Measurements from ENCODE around the gene HPCAL1.
A peak's percentile ranks its signal among the peaks of the same experiment; 100 is the strongest.

Gene HPCAL1

DNA sequence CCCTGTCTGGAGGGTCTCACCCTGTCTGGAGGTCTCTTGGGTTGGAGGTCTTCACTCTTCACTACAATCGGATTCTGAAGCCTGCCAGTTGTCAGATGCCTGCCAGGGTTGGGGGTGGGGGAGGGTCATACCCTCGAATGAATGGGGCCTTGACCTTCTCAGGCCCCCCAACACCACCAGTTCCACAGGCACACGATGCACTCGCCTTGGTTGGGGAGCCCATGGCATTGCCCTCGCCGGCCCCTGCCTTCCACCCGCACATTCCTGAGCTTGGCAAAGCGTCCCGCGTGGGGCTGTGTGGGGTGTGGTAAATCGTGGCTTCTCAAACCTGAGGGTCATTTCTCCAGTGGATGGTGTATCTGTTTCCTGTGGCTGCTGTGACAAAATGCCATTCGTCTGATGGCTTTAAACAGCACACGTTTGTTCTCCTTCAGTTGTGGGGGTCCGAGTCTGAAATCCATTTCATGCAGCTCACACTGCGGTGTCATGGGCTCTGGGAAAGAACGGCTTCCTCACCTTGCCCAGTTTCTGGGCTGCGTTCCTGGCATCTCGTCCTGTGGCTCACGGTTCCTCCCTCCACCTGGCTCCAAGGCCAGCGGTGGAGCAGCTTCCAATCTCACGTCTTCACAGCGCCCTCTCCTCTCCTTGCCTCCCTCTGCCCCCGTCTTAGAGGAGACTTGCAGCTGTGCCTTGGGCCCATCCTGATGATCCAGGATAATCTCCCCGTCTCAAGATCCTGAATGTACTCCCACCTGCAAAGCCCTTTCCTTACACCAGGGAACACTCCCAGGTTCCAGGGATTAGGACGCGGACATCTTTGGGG lies 38.0 kb upstream of the HPCAL1 start:
- no peak overlapping the region for H3K4me3 Mint-ChIP-seq
- H3K4me1 Mint-ChIP-seq, result no peaks in the 10 kb centered on the region
- H3K36me3 Mint-ChIP-seq, result no peaks in the 10 kb centered on the region
- DNase-seq, result no peak
- no peak overlapping the region for H3K27ac Mint-ChIP-seq
- no peaks in the 10 kb centered on the region for H3K27me3 Mint-ChIP-seq
- ATAC-seq (replicated peaks), result no peak
- no peaks in the 10 kb centered on the region for H3K9me3 Mint-ChIP-seq

DNA sequence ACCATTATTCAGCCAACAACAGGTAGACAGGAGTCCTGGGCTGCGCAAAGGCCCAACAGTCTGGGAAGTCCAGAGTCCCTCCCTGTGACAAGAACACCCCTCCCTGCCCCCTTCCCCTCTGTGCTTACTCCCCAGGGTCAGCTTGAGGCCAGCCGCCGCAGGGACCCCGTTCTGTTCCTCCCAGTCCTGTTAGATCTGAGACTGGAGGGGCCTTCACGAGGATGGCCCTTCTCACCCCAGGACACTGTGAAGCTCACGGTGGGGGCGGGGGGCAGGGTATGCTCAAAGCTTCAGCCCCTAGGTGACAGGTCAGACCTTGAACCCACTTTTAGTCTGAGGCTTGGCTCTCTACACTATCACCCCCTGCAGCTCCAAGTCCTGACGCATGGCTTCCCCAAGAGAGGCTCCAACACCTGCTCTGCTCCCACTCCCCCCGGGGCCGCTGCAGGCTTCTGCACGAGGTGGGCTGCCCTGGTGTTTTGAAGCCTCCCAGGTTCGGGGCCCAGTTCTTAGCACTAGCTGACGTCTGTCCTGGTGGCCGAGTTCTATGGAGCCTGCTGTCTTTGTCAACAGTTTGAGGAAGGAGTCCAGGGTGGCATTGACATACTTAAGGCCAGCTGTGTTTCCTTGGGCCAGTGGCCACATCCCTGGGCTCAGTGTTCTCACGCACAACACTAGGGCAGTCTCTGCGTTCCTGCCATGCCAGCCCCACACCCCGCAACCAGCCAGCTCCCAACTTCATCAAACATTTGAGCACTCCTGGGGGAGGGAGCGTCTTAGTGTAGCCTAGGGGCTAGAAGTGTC lies 37.2 kb upstream of the HPCAL1 start:
- H3K27me3 Mint-ChIP-seq, result no peaks in the 10 kb centered on the region
- no peaks in the 10 kb centered on the region for H3K9me3 Mint-ChIP-seq
- DNase-seq (no peak), ATAC-seq (replicated peaks) (no peak)
- peaks cover 2 to 3% of the 10 kb centered on the region in 2 donors for H3K4me1 Mint-ChIP-seq
- no peak overlapping the region for H3K27ac Mint-ChIP-seq
- no peaks in the 10 kb centered on the region for H3K36me3 Mint-ChIP-seq
- no peak overlapping the region for H3K4me3 Mint-ChIP-seq

DNA sequence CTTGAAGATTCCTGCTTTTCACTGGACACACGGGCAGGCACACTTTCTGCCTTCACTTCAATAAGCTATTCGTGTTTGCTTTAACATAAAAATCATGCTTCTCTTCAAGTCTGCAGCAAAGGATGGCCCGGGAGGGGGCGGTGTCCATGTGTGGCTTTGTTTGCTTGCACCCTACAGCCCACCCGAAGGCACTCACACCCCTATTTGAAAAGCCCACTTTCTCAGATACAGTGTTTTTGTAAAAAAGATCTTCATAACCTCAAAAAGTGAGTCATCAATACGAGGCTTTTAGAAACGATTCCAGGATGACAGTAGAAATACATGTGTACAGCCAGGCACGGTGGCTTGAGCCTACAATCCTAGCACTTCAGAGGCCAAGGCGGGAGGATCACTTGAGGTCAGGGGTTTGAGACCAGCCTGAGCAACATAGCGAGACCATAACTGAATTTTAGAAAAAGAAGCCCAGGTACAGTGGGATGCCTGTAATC lies 36.5 kb upstream of the HPCAL1 start:
- peak overlapping the region; percentile 47 for H3K27ac Mint-ChIP-seq
- no peaks in the 10 kb centered on the region for H3K9me3 Mint-ChIP-seq

DNA sequence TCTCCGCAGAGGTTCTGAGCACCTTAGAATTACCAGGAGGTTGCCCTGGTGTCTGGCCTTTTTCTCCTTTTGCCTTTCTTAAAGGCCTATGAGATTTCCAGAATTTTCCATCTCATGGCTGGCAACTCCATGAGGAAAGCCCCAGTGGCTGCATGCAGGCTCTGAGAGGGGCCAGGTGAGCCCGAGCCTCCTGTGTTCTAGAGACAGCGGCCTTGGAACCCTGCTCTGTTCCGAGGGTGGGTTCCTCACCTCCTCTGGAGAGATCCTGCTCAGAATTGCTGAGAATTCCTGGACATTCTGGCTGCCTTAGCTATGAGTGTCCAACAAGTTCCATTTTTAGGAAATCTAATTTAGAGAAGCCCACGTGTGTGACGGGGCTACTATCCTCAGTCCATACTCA lies 35.7 kb upstream of the HPCAL1 start:
- H3K9me3 Mint-ChIP-seq, result no peaks in the 10 kb centered on the region
- ATAC-seq (replicated peaks), result no peak
- H3K27me3 Mint-ChIP-seq, result no peaks in the 10 kb centered on the region
- no peaks in the 10 kb centered on the region for H3K36me3 Mint-ChIP-seq
- DNase-seq, result no peak
- H3K4me3 Mint-ChIP-seq, result no peak overlapping the region
- H3K27ac Mint-ChIP-seq, result no peak overlapping the region
- peaks cover 6 to 8% of the 10 kb centered on the region in 2 donors for H3K4me1 Mint-ChIP-seq

More for the DNA sequence above, 36.5 kb upstream of the HPCAL1 start:
- no peak overlapping the region for H3K4me3 Mint-ChIP-seq
- DNase-seq, result no peak
- peaks cover 6 to 8% of the 10 kb centered on the region in 2 donors for H3K4me1 Mint-ChIP-seq
- no peak for ATAC-seq (replicated peaks)
- H3K27me3 Mint-ChIP-seq, result no peaks in the 10 kb centered on the region
- H3K36me3 Mint-ChIP-seq, result no peaks in the 10 kb centered on the region

DNA sequence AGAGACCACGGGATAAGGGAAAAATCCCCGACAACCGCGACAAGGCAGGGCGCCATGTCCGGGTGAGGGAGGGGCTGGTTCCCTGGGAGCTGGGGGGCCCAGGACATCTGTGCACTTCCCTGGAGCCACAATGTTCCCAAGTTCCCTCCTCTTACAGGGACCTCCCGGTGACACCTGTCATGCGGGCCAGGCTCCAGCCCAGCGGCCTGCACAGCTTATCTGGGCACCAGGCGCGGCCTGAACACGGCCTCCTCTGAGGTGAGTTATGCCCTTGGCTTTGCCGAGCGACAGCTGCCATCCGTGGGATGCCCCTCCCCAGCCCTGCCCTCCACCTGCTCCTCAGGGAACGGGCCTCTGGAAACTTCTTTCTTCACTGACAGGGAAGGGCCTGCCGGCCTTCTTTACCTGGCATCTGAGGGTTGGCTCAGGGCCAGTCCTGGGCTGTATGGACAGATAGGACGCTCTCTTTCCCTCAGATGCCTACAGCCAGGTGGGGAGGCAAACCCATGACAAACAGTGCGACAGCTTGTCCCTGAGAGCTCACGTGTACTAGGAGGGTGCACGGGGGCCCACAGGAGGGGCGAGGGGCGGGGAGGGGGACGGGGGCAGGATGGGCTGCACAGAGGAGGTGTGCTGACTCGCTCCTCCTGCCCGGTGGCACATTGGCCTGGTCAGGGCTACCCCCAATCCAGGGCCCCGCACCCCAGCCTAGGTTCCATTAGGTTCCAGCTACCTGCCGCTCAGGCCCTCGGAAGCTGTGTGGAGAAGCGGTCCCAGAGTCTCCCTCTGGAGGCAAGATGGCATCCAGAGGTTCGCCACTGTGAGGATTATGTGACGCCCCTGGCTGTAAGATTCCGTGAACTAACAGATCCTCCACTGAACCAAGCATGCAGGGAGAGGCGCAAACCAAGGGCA lies 34.9 kb upstream of the HPCAL1 start:
- H3K27ac Mint-ChIP-seq, result no peak overlapping the region
- H3K9me3 Mint-ChIP-seq, result no peaks in the 10 kb centered on the region
- no peak overlapping the region for H3K4me3 Mint-ChIP-seq
- peaks cover 6 to 8% of the 10 kb centered on the region in 2 donors for H3K4me1 Mint-ChIP-seq
- DNase-seq (no peak), ATAC-seq (replicated peaks) (no peak)
- no peaks in the 10 kb centered on the region for H3K36me3 Mint-ChIP-seq
- H3K27me3 Mint-ChIP-seq, result no peaks in the 10 kb centered on the region

DNA sequence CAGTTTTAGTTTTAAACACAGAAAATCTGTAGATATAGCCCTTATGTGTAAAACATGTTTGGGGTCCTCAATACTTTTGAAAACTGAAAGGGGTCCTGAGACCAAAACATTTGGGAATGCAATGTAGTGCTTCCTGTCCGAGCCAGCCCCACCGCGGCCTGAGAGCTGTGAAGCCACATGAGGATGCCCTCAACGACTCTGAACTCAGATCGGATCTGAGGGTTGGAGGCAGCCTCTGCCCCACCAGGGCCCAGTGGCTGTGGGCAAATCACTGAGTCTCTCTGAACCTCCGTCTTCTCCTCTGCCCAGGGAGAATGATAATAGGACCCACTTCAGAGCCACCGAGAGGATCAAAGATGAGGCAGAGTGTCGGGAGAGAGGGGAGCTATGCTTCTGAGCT lies 33.4 kb upstream of the HPCAL1 start:
- H3K4me3 Mint-ChIP-seq, result no peak overlapping the region
- no peaks in the 10 kb centered on the region for H3K27me3 Mint-ChIP-seq
- no peaks in the 10 kb centered on the region for H3K36me3 Mint-ChIP-seq
- ATAC-seq (replicated peaks) (no peak), DNase-seq (no peak)
- peaks cover 6 to 8% of the 10 kb centered on the region in 2 donors for H3K4me1 Mint-ChIP-seq
- no peaks in the 10 kb centered on the region for H3K9me3 Mint-ChIP-seq
- H3K27ac Mint-ChIP-seq, result peak overlapping the region; percentile 51

DNA sequence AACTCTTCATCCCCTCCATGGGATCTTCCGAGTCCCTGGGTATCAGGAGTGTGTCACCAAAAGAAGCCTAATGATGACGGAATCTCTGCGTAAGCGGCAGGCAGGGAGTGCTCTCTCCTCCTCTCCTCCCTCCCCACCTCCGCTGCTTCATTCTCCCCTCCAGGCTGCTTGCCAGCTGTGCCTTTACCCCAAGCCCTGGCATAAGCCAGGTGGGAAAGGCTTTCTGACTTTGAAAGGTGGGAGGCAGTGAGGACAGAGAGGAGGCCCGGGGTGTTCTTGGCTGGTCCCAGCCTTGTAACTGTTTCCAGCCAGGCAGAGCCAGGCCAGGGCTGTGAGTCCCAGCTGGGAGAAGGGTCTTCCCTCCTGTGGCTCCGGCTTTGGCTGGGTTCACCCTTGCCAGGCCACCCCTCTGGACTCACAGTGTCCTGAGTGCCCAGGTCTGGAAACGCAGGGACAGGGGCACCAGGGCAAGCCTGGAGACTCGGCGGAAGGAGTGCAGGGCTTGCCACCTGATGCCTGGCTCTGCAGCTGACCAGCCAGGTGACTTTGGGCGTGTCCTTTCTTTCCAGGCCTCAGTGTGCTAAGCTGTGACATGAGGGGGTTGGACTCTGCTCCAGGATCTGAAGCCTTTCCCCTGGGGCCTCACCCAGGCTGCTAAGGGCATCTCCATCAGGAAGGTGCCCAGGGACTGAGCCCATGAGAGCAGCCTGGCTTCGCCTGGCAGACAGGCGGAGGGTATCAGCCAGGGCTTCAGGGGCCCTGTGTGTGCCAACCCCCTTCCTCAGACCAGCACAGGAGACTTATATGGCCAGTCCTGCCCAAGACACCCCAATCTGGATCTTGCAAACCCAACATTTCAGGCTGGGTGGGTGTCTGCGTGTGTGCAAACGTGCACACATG lies 32.7 kb upstream of the HPCAL1 start:
- Mint-ChIP-seq H3K4me3 (no peak overlapping the region), H3K27ac (no peak overlapping the region), H3K4me1 (peaks cover 6 to 8% of the 10 kb centered on the region in 2 donors)

DNA sequence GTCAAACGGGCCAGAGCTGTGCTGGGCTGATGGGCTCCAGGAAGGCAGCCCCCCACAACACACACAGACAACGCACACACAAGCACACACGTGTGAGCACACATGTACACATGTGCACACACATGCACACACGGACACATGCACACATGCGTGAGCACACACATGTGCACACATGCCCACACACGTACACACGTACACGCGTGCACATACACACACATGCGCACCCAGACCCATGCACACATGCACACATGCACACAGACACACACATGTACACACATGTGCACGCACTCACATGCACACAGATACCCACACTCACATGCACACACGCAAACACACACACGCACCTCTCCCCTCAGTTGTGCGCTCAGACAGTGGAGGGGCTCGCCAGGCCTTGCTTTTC lies 31.2 kb upstream of the HPCAL1 start:
- DNase-seq (no peak), ATAC-seq (replicated peaks) (no peak)
- Mint-ChIP-seq H3K36me3 (no peaks in the 10 kb centered on the region), H3K27me3 (peaks cover 4% of the 10 kb centered on the region in 2 donors), H3K4me1 (peaks cover 6 to 8% of the 10 kb centered on the region in 2 donors), H3K27ac (no peak overlapping the region), H3K9me3 (no peaks in the 10 kb centered on the region), H3K4me3 (no peak overlapping the region)

More for the DNA sequence above, 32.7 kb upstream of the HPCAL1 start:
- H3K36me3 Mint-ChIP-seq, result no peaks in the 10 kb centered on the region
- no peaks in the 10 kb centered on the region for H3K27me3 Mint-ChIP-seq
- ATAC-seq (replicated peaks) (peak in 1 of 2 donors; percentile 7), DNase-seq (no peak)
- H3K9me3 Mint-ChIP-seq, result no peaks in the 10 kb centered on the region

DNA sequence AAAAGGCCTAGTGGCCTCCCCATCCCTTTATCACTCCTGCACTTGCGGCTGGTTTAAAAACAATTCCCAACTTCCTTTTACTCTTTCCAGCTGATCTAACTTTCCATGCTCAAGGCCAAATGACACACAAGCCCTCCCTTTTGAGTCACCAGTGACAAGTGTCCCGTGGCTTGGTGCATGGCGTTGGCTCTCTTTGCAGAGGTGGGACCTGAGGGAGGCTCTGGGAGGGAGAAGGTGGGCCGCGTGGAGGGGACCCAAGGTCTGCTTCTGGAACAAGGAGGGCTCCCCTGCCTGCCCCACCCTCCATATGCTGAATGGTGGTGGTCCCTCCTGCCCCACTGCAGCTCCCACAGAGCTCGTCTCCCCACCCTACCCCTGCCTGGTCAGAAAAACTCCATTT lies 30.8 kb upstream of the HPCAL1 start:
- no peak for ATAC-seq (replicated peaks)
- peaks cover 8 to 9% of the 10 kb centered on the region in 2 donors for H3K27me3 Mint-ChIP-seq

DNA sequence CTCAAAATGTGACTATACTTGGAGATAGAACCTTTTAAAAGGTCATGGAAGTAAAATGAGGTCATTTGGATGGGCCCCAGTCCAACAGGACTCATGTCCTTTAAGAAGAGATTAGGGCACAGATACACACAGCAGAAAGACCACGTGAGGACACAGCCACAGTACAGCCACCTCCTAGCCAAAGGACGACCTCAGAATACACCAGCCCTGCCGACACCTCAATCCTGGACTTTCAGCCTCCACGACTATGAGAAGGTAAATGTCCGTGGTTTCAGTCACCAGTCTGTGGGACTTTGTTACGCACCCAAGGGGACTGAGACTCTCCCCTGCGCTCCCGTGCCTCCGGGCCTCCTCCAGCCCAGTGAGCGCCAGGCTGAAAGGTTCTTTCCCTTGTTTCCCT lies 30.2 kb upstream of the HPCAL1 start:
- no peak overlapping the region for H3K4me3 Mint-ChIP-seq
- H3K27ac Mint-ChIP-seq, result no peak overlapping the region
- DNase-seq (no peak), ATAC-seq (replicated peaks) (no peak)
- H3K4me1 Mint-ChIP-seq, result peaks cover 6 to 8% of the 10 kb centered on the region in 2 donors
- no peaks in the 10 kb centered on the region for H3K9me3 Mint-ChIP-seq
- no peaks in the 10 kb centered on the region for H3K36me3 Mint-ChIP-seq
- peaks cover 13 to 14% of the 10 kb centered on the region in 2 donors for H3K27me3 Mint-ChIP-seq

More for the DNA sequence above, 30.8 kb upstream of the HPCAL1 start:
- DNase-seq, result no peak
- Mint-ChIP-seq H3K4me1 (peaks cover 6 to 8% of the 10 kb centered on the region in 2 donors), H3K27ac (no peak overlapping the region), H3K36me3 (no peaks in the 10 kb centered on the region), H3K9me3 (no peaks in the 10 kb centered on the region), H3K4me3 (no peak overlapping the region)

DNA sequence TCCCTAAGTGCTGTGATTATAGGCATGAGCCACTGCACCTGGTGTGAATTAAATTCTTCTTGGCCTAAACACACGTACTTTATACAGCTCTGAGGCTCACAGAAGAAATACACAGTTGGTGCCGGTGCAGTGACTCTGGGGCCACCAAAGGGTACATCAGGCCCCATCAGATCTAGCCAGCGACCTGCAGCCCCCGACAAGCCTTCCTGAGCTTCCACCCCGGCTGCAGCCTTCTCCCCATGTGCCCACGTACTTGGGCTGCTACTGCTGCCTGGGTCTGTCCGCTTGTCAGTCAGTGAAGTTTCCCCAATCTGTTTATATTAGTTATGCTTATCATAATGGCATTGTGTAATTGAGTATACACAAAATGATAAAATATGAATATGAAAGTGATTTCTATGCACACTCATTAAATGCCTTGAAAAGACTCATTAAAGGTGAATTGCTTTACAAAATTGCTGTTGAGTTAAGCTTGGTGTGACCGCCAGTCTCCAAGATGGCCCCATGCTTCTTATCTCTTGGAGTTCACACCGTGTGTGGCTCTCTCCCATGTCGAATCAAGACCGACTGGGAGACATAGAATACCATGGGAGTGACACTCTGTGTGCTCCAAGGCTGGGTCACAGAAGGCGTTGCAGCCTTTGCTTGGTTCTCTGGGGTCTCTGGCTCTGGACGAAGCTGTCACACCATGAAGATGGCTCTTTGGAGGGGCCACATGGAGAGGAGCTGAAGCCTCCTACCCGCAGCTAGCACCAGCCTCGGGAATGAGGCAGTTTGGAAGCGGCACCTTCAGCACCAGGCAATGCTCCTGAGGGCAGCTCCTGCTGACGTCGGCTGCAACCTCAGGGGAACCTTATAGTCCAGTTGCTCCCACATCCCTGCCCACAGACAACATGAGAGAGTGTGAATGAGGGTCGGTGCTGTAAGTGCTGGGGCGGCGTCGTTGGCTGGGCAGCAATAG lies 29.2 kb upstream of the HPCAL1 start:
- H3K4me1 Mint-ChIP-seq, result peaks cover 8% of the 10 kb centered on the region in 2 donors
- ATAC-seq (replicated peaks), result no peak
- no peaks in the 10 kb centered on the region for H3K36me3 Mint-ChIP-seq

DNA sequence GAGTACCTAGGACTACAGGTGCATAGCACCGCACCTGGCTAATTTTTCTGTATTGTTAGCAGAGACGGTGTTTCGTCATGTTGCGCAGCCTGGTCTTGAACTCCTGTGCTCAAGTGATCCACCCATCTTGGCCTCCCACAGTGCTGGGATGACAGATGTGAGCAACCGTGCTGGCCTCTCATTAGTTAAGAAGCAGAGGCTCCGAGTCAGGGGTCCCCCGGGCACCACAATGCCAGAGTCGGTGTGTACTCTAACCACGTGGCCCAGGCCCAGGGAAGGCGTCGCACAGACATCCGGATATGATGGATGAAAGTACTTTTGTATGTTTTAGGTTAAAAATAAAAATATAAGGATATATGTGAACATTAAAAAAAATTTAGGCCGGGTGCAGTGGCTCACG lies 28.3 kb upstream of the HPCAL1 start:
- Mint-ChIP-seq H3K27me3 (peaks cover 21 to 23% of the 10 kb centered on the region in 2 donors), H3K4me3 (no peak overlapping the region), H3K9me3 (no peaks in the 10 kb centered on the region), H3K27ac (no peak overlapping the region), H3K4me1 (peaks cover 8 to 9% of the 10 kb centered on the region in 2 donors), H3K36me3 (no peaks in the 10 kb centered on the region)
- DNase-seq, result no peak
- ATAC-seq (replicated peaks), result no peak

More for the DNA sequence above, 29.2 kb upstream of the HPCAL1 start:
- H3K27me3 Mint-ChIP-seq, result peaks cover 17 to 21% of the 10 kb centered on the region in 2 donors
- no peak overlapping the region for H3K4me3 Mint-ChIP-seq
- no peak for DNase-seq
- H3K27ac Mint-ChIP-seq, result no peak overlapping the region
- no peaks in the 10 kb centered on the region for H3K9me3 Mint-ChIP-seq
